Measurements from ENCODE around the gene CATSPER3. TPM values are rescaled to one million over a fixed set of nuclear protein-coding genes. Genes with fewer than 3 reads are reported as not detected.

CATSPER3 gene
- total and polyA plus RNA-seq, 2 of the 8 experiments (the other 6 are each of a cell fraction or from before 2014, with no cell fraction given): 0.62 TPM; not detected in 1

GRCh38 chr5:135007305-135007704 lies 39.6 kb downstream of the CATSPER3 start:
- Histone ChIP-seq H2BK20ac (ENCODE audit: low read length) (no peak overlapping the region), H2AFZ (ENCODE audit: low read length) (no peak overlapping the region), H3K36me3 (ENCODE audit: control insufficient read depth in 2 of 4, insufficient read depth in 4 of 4, low read length in 3 of 4) (no peaks in the 10 kb centered on the region), H3K4me2 (ENCODE audit: insufficient read depth in 1 of 2, low read depth in 2 of 2, low read length in 2 of 2) (no peak overlapping the region), H4K91ac (replicated peaks; ENCODE audit: insufficient read length, low read length) (no peak overlapping the region), H2BK12ac (ENCODE audit: low read depth, low read length) (no peak overlapping the region), H2BK5ac (ENCODE audit: low read depth, low read length) (no peak overlapping the region), H3K4ac (replicated peaks; ENCODE audit: insufficient read length, low read depth, low read length) (no peak overlapping the region), H2AK5ac (ENCODE audit: low read depth, low read length) (no peak overlapping the region), H3K4me1 (replicated peaks in 1 of 4; ENCODE audit: control insufficient read depth in 3 of 4, insufficient read depth in 4 of 4, low read length in 3 of 4) (no peaks in the 10 kb centered on the region; a peak in 1 of 7 replicates), H3K9ac (replicated peaks in 1 of 4; ENCODE audit: extremely low read depth in 1 of 4, low read depth in 3 of 4, low read length in 3 of 4) (no peak overlapping the region), H3K56ac (replicated peaks; ENCODE audit: insufficient read length, low read depth, low read length) (no peak overlapping the region), H3K4me3 (ENCODE audit: extremely low read depth in 1 of 4, insufficient read depth in 2 of 4, low read depth in 3 of 4, low read length in 4 of 4) (no peak overlapping the region), H3K27ac (ENCODE audit: low read depth, low read length) (no peak overlapping the region), H2BK120ac (replicated peaks; ENCODE audit: low read depth, low read length) (no peak overlapping the region), H2BK15ac (ENCODE audit: low read length) (no peak overlapping the region), H4K20me1 (replicated peaks in 1 of 2; ENCODE audit: control insufficient read depth in 1 of 2, insufficient read depth in 2 of 2, low read length in 2 of 2) (no peaks in the 10 kb centered on the region), H3K23ac (ENCODE audit: insufficient read length) (no peak overlapping the region), H3K18ac (ENCODE audit: extremely low read depth, low read length) (no peak overlapping the region), H3K27me3 (replicated peaks in 1 of 4; ENCODE audit: control insufficient read depth in 3 of 4, extremely low read depth in 1 of 4, insufficient read depth in 3 of 4, low read length in 3 of 4) (no peaks in the 10 kb centered on the region), H4K8ac (ENCODE audit: extremely low read depth, insufficient read depth, low read length) (no peak overlapping the region), H3K14ac (ENCODE audit: insufficient read length) (no peak overlapping the region), H4K5ac (ENCODE audit: insufficient read length, low read depth, low read length) (no peak overlapping the region), H3K79me1 (ENCODE audit: low read depth, low read length) (no peaks in the 10 kb centered on the region), H3K79me2 (ENCODE audit: control insufficient read depth in 1 of 2, insufficient read depth in 2 of 2, low read length in 2 of 2) (no peaks in the 10 kb centered on the region), H3K23me2 (ENCODE audit: low read depth, low read length) (no peaks in the 10 kb centered on the region), H3K9me3 (ENCODE audit: insufficient read depth in 2 of 2, low read depth in 1 of 2, low read length in 1 of 2) (no peaks in the 10 kb centered on the region)
- DNase-seq (ENCODE audit: low read depth in 1 of 2, low spot score in 2 of 2) (no peak), FAIRE-seq (no peak)
- POLR2A ChIA-PET (ENCODE audit: partially characterized antibody): no interaction called here
- 92% methylated on average over 9 of the region's 9 CpGs; no CpG with 5 or more reads in 1 of the 2 experiments for WGBS, 2 experiments (ENCODE audit: extremely low coverage in 1 of 2, insufficient coverage in 1 of 2, insufficient read length in 1 of 2, insufficient replicate concordance in 2 of 2, low coverage in 1 of 2, low lambda C conversion rate in 2 of 2, missing lambda C conversion rate in 1 of 2)
- CTCF ChIA-PET (ENCODE audit: partially characterized antibody): interaction anchor here (0.9 to 1.2 kb wide), 2 partner anchors 18 to 184 kb away, joined by 3 to 4 read pairs; no protein-coding TSS in a partner anchor
- TF ChIP-seq NRF1 (IDR thresholded peaks at IDR 0.05; ENCODE audit: low read depth, low read length): no peak
